Measurements from ENCODE around the gene ZNF835. TPM values are rescaled to one million over a fixed set of nuclear protein-coding genes. Genes with fewer than 3 reads are reported as not detected.

The ZNF835 gene
- total RNA-seq, 1 donor from 2014 or later = 4.9 TPM

GRCh38 chr19:56642711-56643459, 28.7 kb downstream of the ZNF835 start, which contains the start of gene SMIM17:
TSS of gene SMIM17 (plus strand) at chr19:56643159. CDS start at chr19:56645668, 2,509 bp downstream.
- no peak for DNase-seq
- intact Hi-C loops (cut with micrococcal nuclease) = no loop called here
- TF ChIP-seq, protein P1, sequence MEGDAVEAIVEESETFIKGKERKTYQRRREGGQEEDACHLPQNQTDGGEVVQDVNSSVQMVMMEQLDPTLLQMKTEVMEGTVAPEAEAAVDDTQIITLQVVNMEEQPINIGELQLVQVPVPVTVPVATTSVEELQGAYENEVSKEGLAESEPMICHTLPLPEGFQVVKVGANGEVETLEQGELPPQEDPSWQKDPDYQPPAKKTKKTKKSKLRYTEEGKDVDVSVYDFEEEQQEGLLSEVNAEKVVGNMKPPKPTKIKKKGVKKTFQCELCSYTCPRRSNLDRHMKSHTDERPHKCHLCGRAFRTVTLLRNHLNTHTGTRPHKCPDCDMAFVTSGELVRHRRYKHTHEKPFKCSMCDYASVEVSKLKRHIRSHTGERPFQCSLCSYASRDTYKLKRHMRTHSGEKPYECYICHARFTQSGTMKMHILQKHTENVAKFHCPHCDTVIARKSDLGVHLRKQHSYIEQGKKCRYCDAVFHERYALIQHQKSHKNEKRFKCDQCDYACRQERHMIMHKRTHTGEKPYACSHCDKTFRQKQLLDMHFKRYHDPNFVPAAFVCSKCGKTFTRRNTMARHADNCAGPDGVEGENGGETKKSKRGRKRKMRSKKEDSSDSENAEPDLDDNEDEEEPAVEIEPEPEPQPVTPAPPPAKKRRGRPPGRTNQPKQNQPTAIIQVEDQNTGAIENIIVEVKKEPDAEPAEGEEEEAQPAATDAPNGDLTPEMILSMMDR (IDR thresholded peaks at IDR 0.05; ENCODE audit: borderline replicate concordance) = no peak
- H3K36me3 ChIP-seq = peaks cover 4% of the 10 kb centered on the region
- no peak within 1 kb of the TSS for H3K4me3 ChIP-seq
- no peak within 1 kb of the TSS for H3K27ac ChIP-seq (replicated peaks)
- H3K9me3 ChIP-seq (replicated peaks) = peaks cover 18% of the 10 kb centered on the region
- H3K4me1 ChIP-seq = no peaks in the 10 kb centered on the region
- H3K27me3 ChIP-seq (ENCODE audit: low read depth) = peaks cover 41% of the 10 kb centered on the region

DNA sequence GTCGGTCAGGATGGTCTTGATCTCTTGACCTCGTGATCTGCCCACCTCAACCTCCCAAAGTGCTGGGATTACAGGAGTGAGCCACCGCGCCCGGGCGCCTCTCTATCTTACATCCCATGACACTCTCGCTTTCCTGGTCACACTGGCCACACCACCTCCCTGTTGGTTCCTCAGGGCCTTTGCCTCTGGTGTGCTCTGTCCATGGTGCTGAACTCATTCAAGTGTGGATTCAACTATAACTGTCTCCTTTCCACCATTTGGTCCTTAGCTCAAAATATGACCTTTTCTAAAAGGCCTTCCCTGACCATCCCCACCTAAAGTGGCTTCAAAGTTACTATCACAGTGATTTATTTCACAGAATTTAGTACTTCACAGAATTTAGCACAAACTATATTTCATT, 32.3 kb downstream of the ZNF835 start:
- Histone ChIP-seq H3K36me3 (peaks cover under 1% of the 10 kb centered on the region), H3K4me1 (no peaks in the 10 kb centered on the region), H3K4me3 (no peak overlapping the region), H3K27me3 (ENCODE audit: low read depth) (peaks cover 24% of the 10 kb centered on the region), H3K9me3 (replicated peaks) (peaks cover 34% of the 10 kb centered on the region), H3K27ac (replicated peaks) (no peak overlapping the region)
- no peak for DNase-seq
- intact Hi-C loops (cut with micrococcal nuclease) = no loop called here
- TF ChIP-seq, protein P1 (IDR thresholded peaks at IDR 0.05; ENCODE audit: borderline replicate concordance) = no peak

DNA sequence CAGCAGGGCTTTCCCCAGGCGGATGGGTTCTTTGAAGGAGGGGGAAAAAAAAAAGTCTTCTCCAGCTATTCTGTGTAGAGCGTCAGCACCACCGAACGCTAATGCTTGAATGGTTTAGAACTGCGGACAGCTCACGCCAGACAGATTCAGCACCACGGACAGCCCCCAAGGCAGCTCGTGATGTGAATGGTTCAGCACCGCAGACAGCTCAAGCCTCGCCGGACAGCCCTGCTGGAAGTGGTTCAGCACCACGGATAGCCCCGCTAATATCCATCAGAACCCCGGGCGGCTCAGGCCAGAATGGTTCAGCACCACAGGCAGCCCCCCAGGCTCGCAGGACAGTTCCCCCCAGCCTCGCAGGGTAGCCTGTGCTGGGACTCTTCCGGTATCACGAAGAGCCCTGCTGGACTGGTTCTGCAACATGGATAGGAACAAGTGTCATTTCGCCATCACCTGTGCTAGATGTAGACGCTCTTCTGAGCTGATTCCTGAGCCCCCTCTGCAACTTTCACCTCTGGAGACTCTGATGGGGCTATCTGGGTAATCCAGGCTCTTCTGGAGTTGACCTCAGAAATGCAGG, 33.5 kb downstream of the ZNF835 start:
- Histone ChIP-seq H3K4me3 (no peak overlapping the region), H3K27me3 (ENCODE audit: low read depth) (peaks cover 13% of the 10 kb centered on the region), H3K4me1 (no peaks in the 10 kb centered on the region), H3K27ac (replicated peaks) (no peak overlapping the region), H3K36me3 (peaks cover 5% of the 10 kb centered on the region), H3K9me3 (replicated peaks) (peaks cover 45% of the 10 kb centered on the region)
- peak; percentile 72 for DNase-seq
- TF ChIP-seq, protein P1 (IDR thresholded peaks at IDR 0.05; ENCODE audit: borderline replicate concordance) = no peak
- intact Hi-C loops (cut with micrococcal nuclease) = no loop called here

- no peaks in the 10 kb centered on the region for H3K27me3 ChIP-seq (ENCODE audit: low read depth)
- no peak for DNase-seq
- H3K9me3 ChIP-seq (replicated peaks) = peaks cover 84% of the 10 kb centered on the region
- intact Hi-C loops (cut with micrococcal nuclease) = no loop called here
- TF ChIP-seq, protein P1 (IDR thresholded peaks at IDR 0.05; ENCODE audit: borderline replicate concordance) = no peak
- no peak overlapping the region for H3K4me3 ChIP-seq
- H3K4me1 ChIP-seq = no peaks in the 10 kb centered on the region
- peaks cover 28% of the 10 kb centered on the region for H3K36me3 ChIP-seq
- no peak overlapping the region for H3K27ac ChIP-seq (replicated peaks)
Measured at GRCh38 chr19:56633021-56633420, 38.5 kb downstream of the ZNF835 start.

DNA sequence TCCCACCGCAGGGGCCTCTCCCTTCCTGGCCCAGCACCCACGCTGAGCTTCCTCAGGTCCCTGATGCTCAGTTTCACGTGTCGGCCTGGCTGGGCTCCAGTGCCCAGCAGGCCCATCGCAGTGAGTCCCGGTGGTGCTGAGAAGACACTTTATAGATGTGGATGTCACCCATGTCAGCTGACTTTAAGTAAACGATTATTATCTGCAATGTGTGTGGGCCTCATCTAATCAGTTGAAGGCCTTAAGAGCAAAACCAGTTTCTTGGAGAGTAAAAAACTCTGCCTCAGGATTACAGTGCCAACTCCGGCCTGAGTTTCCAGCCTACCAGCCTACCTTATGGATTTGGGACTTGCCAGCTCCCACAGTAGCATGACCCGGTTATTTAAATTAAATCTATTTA, 45.8 kb downstream of the ZNF835 start:
- Histone ChIP-seq H3K27ac (replicated peaks) (no peak overlapping the region), H3K4me3 (no peak overlapping the region), H3K9me3 (replicated peaks) (peaks cover 91% of the 10 kb centered on the region), H3K27me3 (ENCODE audit: low read depth) (no peaks in the 10 kb centered on the region), H3K36me3 (peaks cover 66% of the 10 kb centered on the region), H3K4me1 (no peaks in the 10 kb centered on the region)
- TF ChIP-seq, protein P1 (IDR thresholded peaks at IDR 0.05; ENCODE audit: borderline replicate concordance) = no peak
- DNase-seq = no peak
- intact Hi-C loops (cut with micrococcal nuclease) = no loop called here
